GM19467 (cell line): ENCODE measurements around the gene ZNF536.

ENCODE experiments used
- ATAC-seq: cut with Tn5 transposase; IDR thresholded peaks from one replicate; pipeline ENCODE4 v1.9.1; 2021; ENCODE audit warnings: mild to moderate bottlenecking, moderate library complexity; ENCODE audit not compliant: unreplicated experiment

The ZNF536 gene

GRCh38 chr19:30555075-30555790, 183.0 kb downstream of the ZNF536 start:
- no peak for ATAC-seq

GRCh38 chr19:30555791-30556110, 183.6 kb downstream of the ZNF536 start:
- ATAC-seq: no peak

- no peak for ATAC-seq
Measured at GRCh38 chr19:30556230-30556711, 184.1 kb downstream of the ZNF536 start.

GRCh38 chr19:30557212-30557611, 185.0 kb downstream of the ZNF536 start:
- no peak for ATAC-seq

DNA sequence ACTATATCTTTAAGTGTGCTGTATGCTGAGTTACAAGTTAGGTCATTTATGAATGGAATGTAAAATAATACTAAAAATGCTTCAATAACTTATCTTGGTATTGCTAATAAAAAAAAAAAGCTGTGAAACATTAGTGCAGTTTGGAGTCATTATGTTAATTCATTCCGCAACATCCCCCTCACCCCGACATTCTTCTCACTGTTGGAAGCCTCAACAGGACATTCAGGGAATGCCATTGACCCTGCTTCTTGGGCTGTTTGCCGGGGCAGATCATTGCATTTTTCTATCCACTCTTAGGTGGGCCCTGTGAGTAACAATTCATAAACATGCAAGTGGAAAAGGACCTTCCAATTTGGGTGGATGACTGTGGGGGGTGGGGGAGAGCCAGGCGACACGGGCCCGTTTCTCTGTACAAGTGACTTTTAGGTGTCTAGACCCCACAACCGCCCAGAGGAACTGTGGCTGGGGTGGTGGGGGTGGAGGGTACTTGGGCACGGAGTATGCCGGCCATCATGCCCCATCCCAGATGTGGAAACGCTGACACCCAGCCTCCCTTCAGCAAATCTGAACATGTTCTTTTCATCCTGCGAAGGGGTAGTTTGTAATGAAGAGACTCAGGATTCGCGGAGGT, 185.9 kb downstream of the ZNF536 start:
- no peak for ATAC-seq

DNA sequence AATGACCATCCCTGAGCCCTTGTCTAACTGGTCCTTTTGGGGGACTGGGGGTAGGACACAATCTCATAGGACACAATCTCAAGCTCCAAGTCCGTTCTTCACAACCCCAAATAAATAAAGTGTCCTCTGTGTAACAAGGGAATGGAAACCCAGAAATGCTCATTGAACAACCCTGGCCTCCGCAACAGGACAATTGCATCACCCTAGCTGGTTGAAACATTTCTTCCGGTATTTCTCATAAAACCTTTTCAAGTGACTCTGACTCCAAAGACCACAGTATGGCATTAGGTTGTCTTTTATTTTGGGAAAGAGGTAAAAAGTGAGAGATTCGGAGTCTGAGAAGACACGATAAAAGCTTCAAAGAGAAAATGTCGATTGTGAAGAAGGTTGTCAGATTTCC, 186.6 kb downstream of the ZNF536 start:
- no peak for ATAC-seq

DNA sequence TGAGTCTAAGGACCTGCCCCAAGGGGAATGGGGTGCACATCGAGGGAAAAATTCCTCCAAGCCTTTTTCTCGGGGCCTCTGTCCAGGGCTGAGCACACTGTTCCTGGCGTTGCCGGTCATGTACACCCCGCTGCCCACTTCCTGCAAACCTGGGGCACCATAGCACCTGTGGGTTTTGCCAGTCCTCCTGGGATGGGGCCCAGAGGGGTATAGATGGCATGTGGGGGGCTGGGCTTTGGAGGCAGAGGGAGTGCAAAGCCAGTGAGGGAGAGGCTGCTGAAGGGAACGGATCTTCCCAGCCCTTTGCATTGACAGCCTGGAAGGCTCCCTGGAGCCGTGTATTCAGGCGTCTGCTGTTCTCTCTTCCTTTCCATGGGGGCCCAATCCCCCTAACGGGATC, 187.3 kb downstream of the ZNF536 start:
- no peak for ATAC-seq

DNA sequence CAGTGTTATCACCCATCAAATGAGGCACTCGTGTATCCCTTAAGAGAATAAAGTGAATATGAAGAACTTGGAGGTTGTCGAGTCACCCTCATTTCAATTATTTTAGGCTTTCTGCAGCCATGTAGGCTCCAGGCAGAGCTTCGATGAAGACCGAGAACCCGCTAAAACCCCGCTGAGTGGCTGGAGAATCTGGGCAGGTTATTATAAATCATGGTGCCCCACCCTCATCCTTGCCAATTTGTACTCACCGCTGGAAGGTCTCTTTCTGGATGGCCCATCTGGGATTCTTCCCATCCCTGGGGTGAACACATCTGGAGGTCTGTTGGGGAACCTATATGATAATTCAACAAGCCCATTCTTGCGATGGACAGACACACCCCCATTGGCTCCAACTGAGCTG, 190.8 kb downstream of the ZNF536 start:
- no peak for ATAC-seq

DNA sequence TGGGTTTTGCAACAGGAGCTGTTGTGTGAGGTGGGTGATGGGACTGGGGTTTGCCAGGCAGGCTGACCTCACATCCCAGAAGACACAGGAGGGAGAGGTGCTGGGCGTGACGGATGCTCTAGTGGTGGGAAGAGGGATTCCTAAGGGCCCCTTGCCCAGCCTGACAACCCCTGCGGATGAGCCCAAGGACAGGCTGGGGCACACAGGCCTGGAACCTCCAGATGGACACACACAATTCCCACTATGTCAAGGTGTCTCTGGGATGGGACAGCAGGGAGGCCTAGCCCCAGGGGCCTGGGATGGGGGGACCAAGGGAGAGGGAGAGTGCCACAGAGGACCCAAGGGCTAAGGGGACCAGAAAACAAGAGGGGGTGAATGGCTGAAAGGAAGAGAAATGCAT, 191.5 kb downstream of the ZNF536 start:
- no peak for ATAC-seq

DNA sequence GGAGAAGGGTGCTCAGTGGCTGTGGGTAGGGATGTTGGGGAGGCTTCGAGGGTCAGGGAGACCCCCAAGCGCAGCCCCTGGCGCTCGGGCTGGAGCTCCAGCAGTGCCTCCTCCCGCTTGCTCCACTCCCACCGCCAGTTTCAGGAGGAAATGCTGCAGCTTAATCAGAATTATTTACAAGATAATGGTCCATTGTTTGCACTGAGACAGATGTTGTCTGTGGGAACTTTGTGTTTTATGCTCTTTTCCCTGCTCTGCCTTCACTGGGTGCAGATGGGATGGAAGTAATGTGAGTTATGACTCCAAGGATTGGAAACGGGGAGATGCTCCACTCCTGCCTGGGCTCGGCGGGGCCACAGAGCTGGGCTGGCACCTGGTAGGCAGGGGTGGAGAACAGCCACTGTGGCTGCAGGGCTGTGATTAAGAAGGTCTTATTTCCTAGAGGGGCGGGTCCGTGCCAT, 192.4 kb downstream of the ZNF536 start:
- no peak for ATAC-seq

GRCh38 chr19:30565636-30566035, 193.5 kb downstream of the ZNF536 start:
- no peak for ATAC-seq

- no peak for ATAC-seq
Measured at GRCh38 chr19:30566681-30567420, 194.7 kb downstream of the ZNF536 start.

DNA sequence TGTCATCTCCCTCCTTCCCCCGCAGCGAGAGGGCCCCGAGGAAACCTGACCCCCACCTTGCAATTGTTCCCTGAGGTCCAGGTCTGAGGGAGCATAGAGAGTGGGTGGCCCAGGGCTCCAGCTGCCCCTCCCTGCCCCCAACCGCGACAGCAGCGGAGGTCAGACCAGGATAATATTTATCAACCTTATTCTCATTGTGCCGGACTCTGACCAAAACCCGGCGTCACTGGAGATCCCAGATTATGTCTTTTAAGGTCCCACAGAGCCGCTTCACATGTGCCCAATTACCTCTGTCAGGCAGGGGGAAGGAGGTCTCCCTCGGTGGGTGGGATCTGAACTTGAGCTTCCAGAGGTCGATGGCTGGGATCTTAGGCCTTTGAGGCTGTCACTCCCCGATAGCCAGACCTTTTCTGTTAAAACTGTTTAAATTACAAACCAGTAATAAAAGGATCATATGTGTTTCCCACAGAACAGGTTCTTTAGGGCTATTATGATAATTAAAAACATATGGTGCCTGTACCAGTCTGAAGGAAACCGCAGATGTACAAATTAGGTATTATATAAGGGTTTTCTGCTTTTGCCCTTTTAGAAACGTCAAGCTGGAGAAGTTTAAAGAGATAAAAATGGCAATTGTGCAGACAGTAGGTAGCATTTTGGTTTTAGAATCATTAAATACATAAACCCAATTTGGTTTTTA, 195.5 kb downstream of the ZNF536 start:
- ATAC-seq: no peak

DNA sequence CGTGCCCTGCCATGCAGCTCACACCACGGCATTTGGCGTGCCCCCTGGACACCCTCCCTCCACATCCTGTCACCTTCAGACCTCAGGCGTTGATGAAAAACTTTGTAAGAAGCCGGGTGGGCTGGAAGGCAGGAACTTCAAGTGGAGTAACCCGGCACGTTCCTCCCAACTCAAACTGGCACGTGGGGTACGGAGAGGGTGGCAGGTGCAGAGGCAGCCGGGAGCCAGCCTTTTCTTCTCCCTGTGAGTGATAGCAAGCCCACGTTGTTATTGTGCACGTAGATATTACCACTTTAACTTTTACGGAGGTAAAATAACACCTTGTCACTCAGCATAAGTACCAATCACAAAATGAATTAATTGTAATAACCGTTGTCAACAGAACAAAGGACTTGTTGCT, 198.0 kb downstream of the ZNF536 start:
- no peak for ATAC-seq

DNA sequence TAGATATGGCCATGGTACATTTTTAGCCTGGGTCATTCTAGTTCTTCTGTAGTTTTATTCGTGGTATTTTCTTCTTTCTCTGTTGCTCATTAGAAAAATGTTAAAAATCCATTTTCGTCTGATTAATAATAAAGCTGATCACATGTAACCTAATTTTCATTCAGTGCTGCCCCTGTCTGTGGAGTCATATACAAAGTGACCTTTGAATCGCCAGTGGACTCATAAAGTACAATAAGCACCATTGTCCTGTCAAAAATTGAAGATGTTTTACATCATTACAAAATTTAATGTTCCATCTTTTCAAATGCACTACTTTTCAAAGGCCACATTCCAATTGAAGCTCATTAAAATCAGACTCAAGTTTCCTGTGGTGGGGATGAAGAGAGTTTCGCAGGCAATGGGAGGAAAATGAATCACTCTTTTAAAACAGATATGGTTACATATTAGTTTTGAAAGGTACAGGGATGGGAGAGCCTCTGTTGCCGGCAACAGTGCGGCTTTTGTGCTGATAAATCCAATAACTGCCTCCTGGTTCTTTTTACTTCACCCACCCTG, 205.4 kb downstream of the ZNF536 start:
- ATAC-seq: no peak

DNA sequence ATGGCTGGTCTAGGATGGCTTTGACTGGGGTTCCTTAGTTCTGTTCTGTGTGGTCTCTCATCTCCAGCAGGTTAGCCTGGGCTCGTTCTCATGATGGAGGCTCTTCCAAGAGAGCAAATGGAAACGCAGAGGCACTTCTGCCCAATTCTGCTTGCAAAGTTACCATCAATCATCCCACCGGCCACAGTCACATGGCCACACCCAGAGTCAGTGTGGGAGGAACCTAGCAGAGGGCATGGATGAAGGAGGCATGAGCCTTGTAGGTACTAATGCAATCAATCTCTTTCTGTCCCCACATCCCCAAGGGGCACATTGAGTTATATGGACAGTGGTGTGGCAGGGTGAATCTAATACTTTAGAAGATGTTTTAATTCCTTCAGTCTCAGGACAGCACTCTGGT, 207.2 kb downstream of the ZNF536 start:
- ATAC-seq: no peak

GRCh38 chr19:30580673-30581072, 208.5 kb downstream of the ZNF536 start:
- no peak for ATAC-seq

- ATAC-seq: no peak
Measured at GRCh38 chr19:30584090-30584489, 211.9 kb downstream of the ZNF536 start.

GRCh38 chr19:30587869-30588268, 215.7 kb downstream of the ZNF536 start:
- ATAC-seq: no peak

GRCh38 chr19:30590596-30591229, 218.5 kb downstream of the ZNF536 start:
- no peak for ATAC-seq

GRCh38 chr19:30593356-30593755, 221.2 kb downstream of the ZNF536 start:
- no peak for ATAC-seq
